GM12891 (cell line): ENCODE results near the gene PNRC2.

Experiments used
- DNase-seq: peaks from one replicate; pipeline ENCODE4 v3.0.0; 2011; ENCODE audit warnings: low spot score; ENCODE audit not compliant: insufficient read length
- FAIRE-seq: peaks from 2 replicates; lab custom pipeline; 2011; peaks lifted over from hg19 to GRCh38; lab: Jason Lieb, UNC
- PAX5 ChIP-seq: IDR thresholded peaks from 2 replicates; pipeline ENCODE4 v1.6.1; 2011; ENCODE audit warnings: low read length, moderate library complexity, mild to moderate bottlenecking; ENCODE audit not compliant: insufficient read depth, severe bottlenecking
- POLR2A ChIP-seq: IDR thresholded peaks from 2 replicates; pipeline ENCODE4 v1.6.1; 2011; ENCODE audit warnings: low read depth, low read length, control low read depth
- POLR2AphosphoS5 ChIP-seq: IDR thresholded peaks from 2 replicates; pipeline ENCODE4 v1.6.1; 2011; ENCODE audit warnings: low read depth, low read length, control low read depth
- POU2F2 ChIP-seq: IDR thresholded peaks from 2 replicates; pipeline ENCODE4 v1.6.1; 2011; ENCODE audit warnings: low read depth, mild to moderate bottlenecking, control low read depth, low read length, moderate library complexity
- SPI1 ChIP-seq: IDR thresholded peaks from 2 replicates; pipeline ENCODE4 v1.6.1; 2011; ENCODE audit warnings: low read depth, low read length, control low read depth
- TAF1 ChIP-seq: IDR thresholded peaks from 2 replicates; pipeline ENCODE4 v1.6.1; 2011; ENCODE audit warnings: low read depth, low read length, control low read depth

PNRC2 gene

GRCh38 chr1:23922321-23922943 lies 37.2 kb upstream of the PNRC2 start:
- TF ChIP-seq POLR2A (no peak), PAX5 (no peak), SPI1 (no peak), POU2F2 (no peak), POLR2AphosphoS5 (no peak), TAF1 (no peak)
- no peak for DNase-seq
- no peak for FAIRE-seq

GRCh38 chr1:23923592-23924499 lies 35.8 kb upstream of the PNRC2 start:
- DNase-seq (no peak), FAIRE-seq (no peak)
- no peak for TF ChIP-seq SPI1

GRCh38 chr1:23924601-23925000 lies 35.0 kb upstream of the PNRC2 start:
- no peak for TF ChIP-seq SPI1
- no peak for TF ChIP-seq PAX5
- TF ChIP-seq POLR2A: no peak
- no peak for TF ChIP-seq TAF1
- no peak for TF ChIP-seq POLR2AphosphoS5
- no peak for TF ChIP-seq POU2F2
- FAIRE-seq: no peak
- DNase-seq: no peak

- DNase-seq (no peak), FAIRE-seq (no peak)
- TF ChIP-seq TAF1 (no peak), POLR2A (no peak), PAX5 (no peak), POLR2AphosphoS5 (no peak), POU2F2 (no peak), SPI1 (no peak)
These were observed 34.3 kb upstream of the PNRC2 start for GRCh38 chr1:23925279-23925678.

GRCh38 chr1:23927097-23927496 lies 32.5 kb upstream of the PNRC2 start:
- TF ChIP-seq TAF1 (no peak), POU2F2 (no peak), POLR2AphosphoS5 (no peak), POLR2A (no peak), SPI1 (no peak), PAX5 (no peak)
- FAIRE-seq (no peak), DNase-seq (no peak)

- DNase-seq (no peak), FAIRE-seq (no peak)
- TF ChIP-seq POLR2A: no peak
- TF ChIP-seq PAX5: no peak
- no peak for TF ChIP-seq POLR2AphosphoS5
- no peak for TF ChIP-seq POU2F2
- no peak for TF ChIP-seq TAF1
- no peak for TF ChIP-seq SPI1
These were observed 30.8 kb upstream of the PNRC2 start for GRCh38 chr1:23928789-23929188.

GRCh38 chr1:23930270-23930669 lies 29.4 kb upstream of the PNRC2 start:
- no peak for FAIRE-seq
- no peak for DNase-seq
- TF ChIP-seq POU2F2: no peak
- TF ChIP-seq POLR2AphosphoS5: no peak
- no peak for TF ChIP-seq SPI1
- TF ChIP-seq TAF1: no peak
- TF ChIP-seq PAX5: no peak
- TF ChIP-seq POLR2A: no peak

- DNase-seq (no peak), FAIRE-seq (peak; percentile 84)
- no peak for TF ChIP-seq PAX5
- TF ChIP-seq POU2F2: no peak
- no peak for TF ChIP-seq POLR2AphosphoS5
- no peak for TF ChIP-seq SPI1
- TF ChIP-seq TAF1: no peak
- TF ChIP-seq POLR2A: no peak
These were observed 28.7 kb upstream of the PNRC2 start for GRCh38 chr1:23930861-23931490.

- FAIRE-seq (no peak), DNase-seq (no peak)
- TF ChIP-seq POLR2A (no peak), SPI1 (no peak), POLR2AphosphoS5 (no peak), PAX5 (no peak), TAF1 (no peak), POU2F2 (no peak)
These were observed 28.1 kb upstream of the PNRC2 start for GRCh38 chr1:23931491-23931880.
